A673 (cell line): ENCODE results near the gene MPZL1. TPM values are rescaled to one million over a fixed set of nuclear protein-coding genes. Genes with fewer than 3 reads are reported as not detected.

Experiments
- BruUV-seq: library from RNA; stranded (reverse); fragments of 400-500 nt; replicated peaks from 2 replicates; lab custom pipeline; 2021; lab: Mats Ljungman, UMichigan
- CTCF ChIA-PET: fragments of 300-600 bp; sonication (Branson Sonifier 250); formaldehyde crosslinking; loops from one replicate; lab custom pipeline; 2022; ENCODE audit warnings: antibody characterized with exemption; lab: Charles Lee
- POLR2A ChIA-PET: fragments of 300-600 bp; sonication (Branson Sonifier 250); formaldehyde crosslinking; loops from one replicate; lab custom pipeline; 2022; ENCODE audit warnings: antibody characterized with exemption; ENCODE audit not compliant: low non-redundant PET; lab: Charles Lee
- DNase-seq: peaks from one replicate; pipeline ENCODE4 v3.0.0-alpha.2; 2015; ENCODE audit warnings: low spot score
- H3K27ac ChIP-seq: fragments of 200-600 bp; sonication (generic); 2 replicates; pipeline ENCODE4 v1.5.1; 2016; ENCODE audit warnings: mixed run types, low read depth, mild to moderate bottlenecking, mixed read lengths, antibody characterized with exemption, low read length; ENCODE audit not compliant: poor library complexity, severe bottlenecking
- H3K27me3 ChIP-seq: fragments of 200-600 bp; sonication (generic); replicated peaks from 2 replicates; pipeline ENCODE4 v1.6.1; 2017; ENCODE audit warnings: mixed run types, low read depth, mild to moderate bottlenecking, mixed read lengths, antibody characterized with exemption, low read length; ENCODE audit not compliant: insufficient read depth, poor library complexity
- H3K36me3 ChIP-seq: fragments of 200-600 bp; sonication (generic); 2 replicates; pipeline ENCODE4 v1.6.1; 2016; ENCODE audit warnings: mixed run types, mild to moderate bottlenecking, mixed read lengths, antibody characterized with exemption, low read length; ENCODE audit not compliant: insufficient read depth, poor library complexity, severe bottlenecking
- H3K4me1 ChIP-seq: fragments of 200-600 bp; sonication (generic); 2 replicates; pipeline ENCODE4 v1.6.1; 2017; ENCODE audit warnings: mixed run types, mild to moderate bottlenecking, mixed read lengths, antibody characterized with exemption, low read length; ENCODE audit not compliant: insufficient read depth, poor library complexity, severe bottlenecking
- H3K4me3 ChIP-seq: fragments of 200-600 bp; sonication (generic); 2 replicates; pipeline ENCODE4 v1.5.1; 2016; ENCODE audit warnings: low read depth, mixed run types, mild to moderate bottlenecking, mixed read lengths, low read length; ENCODE audit not compliant: poor library complexity, severe bottlenecking
- H3K9me3 ChIP-seq: fragments of 200-600 bp; sonication (generic); 2 replicates; pipeline ENCODE4 v1.6.1; 2016; ENCODE audit warnings: mixed run types, low read depth, mild to moderate bottlenecking, mixed read lengths, antibody characterized with exemption, low read length; ENCODE audit not compliant: poor library complexity, severe bottlenecking
- EZH2 ChIP-seq: fragments of 200-600 bp; sonication (generic); IDR thresholded peaks from 2 replicates; pipeline ENCODE4 v1.6.1; 2017; ENCODE audit warnings: borderline replicate concordance, low read depth, mild to moderate bottlenecking, mixed read lengths, antibody characterized with exemption, low read length; ENCODE audit not compliant: poor library complexity, severe bottlenecking
- intact Hi-C: fragments of 100-400 bp; cut with micrococcal nuclease; formaldehyde crosslinking; loops from one replicate; pipeline ENCODE4 v1.10.0; 2022; ENCODE audit not compliant: unreplicated experiment
- total RNA-seq: library from RNA; stranded (reverse); gene quantifications from 2 replicates; pipeline ENCODE4 v1.2.3, GENCODE V29; 2021
- TF ChIP-seq, protein P1 (sequence below): fragments of 300-800, 200-600 bp; sonication (generic); conservative IDR thresholded peaks from 2 replicates; pipeline ENCODE4 v1.5.1; 2017; ENCODE audit warnings: low read depth, mild to moderate bottlenecking, antibody characterized with exemption, low read length, moderate library complexity, mixed read lengths

The MPZL1 gene
- total RNA-seq, 1 experiment from 2014 or later = 87.8 TPM

DNA sequence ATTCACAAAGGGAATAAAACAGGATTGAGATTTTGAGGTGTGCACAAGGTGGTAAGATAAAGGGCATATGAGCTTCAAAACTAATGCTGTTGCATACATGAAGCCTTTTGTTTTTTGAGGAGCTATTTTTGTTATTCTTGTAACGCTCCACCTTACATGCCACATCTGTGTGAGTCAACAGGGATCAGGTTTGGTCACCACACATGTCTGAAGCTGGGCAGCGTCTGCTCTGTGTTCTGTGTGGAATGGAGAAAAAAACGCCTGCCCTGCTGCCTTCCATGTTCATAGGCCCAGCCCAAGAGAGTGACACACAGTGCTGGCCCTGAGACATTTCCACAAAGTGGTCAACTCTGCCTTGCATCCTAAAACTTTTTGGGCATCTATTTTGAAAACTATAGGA is 67.7 kb downstream of the MPZL1 start:
- Histone ChIP-seq H3K4me3 (no peak overlapping the region), H3K27me3 (no peaks in the 10 kb centered on the region), H3K9me3 (no peaks in the 10 kb centered on the region), H3K36me3 (peaks cover 8% of the 10 kb centered on the region), H3K4me1 (peaks cover 17% of the 10 kb centered on the region), H3K27ac (no peak overlapping the region)
- intact Hi-C loops = no loop called here
- TF ChIP-seq EZH2 = no peak
- no TSS peak for BruUV-seq
- DNase-seq = no peak
- CTCF ChIA-PET = no interaction called here
- POLR2A ChIA-PET = no interaction called here

GRCh38 chr1:167790117-167790516 is 68.3 kb downstream of the MPZL1 start:
- no peaks in the 10 kb centered on the region for H3K9me3 ChIP-seq
- CTCF ChIA-PET = no interaction called here
- peaks cover 8% of the 10 kb centered on the region for H3K36me3 ChIP-seq
- no peak overlapping the region for H3K4me3 ChIP-seq
- H3K27me3 ChIP-seq = no peaks in the 10 kb centered on the region
- H3K27ac ChIP-seq = no peak overlapping the region
- TF ChIP-seq, protein P1, sequence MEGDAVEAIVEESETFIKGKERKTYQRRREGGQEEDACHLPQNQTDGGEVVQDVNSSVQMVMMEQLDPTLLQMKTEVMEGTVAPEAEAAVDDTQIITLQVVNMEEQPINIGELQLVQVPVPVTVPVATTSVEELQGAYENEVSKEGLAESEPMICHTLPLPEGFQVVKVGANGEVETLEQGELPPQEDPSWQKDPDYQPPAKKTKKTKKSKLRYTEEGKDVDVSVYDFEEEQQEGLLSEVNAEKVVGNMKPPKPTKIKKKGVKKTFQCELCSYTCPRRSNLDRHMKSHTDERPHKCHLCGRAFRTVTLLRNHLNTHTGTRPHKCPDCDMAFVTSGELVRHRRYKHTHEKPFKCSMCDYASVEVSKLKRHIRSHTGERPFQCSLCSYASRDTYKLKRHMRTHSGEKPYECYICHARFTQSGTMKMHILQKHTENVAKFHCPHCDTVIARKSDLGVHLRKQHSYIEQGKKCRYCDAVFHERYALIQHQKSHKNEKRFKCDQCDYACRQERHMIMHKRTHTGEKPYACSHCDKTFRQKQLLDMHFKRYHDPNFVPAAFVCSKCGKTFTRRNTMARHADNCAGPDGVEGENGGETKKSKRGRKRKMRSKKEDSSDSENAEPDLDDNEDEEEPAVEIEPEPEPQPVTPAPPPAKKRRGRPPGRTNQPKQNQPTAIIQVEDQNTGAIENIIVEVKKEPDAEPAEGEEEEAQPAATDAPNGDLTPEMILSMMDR = no peak
- TF ChIP-seq EZH2 = no peak
- intact Hi-C loops = no loop called here
- peaks cover 17% of the 10 kb centered on the region for H3K4me1 ChIP-seq
- POLR2A ChIA-PET = no interaction called here
- no TSS peak for BruUV-seq
- DNase-seq = no peak

- peak; percentile 95 for DNase-seq
- peaks cover 8% of the 10 kb centered on the region for H3K36me3 ChIP-seq
- H3K4me3 ChIP-seq = no peak overlapping the region
- ChIA-PET POLR2A (interaction anchor here (0.5 to 0.6 kb wide), 2 partner anchors 10 to 24 kb away, joined by 4 read pairs; no protein-coding TSS in a partner anchor), CTCF (interaction anchor here (1.7 kb wide), 1 partner anchor 11 kb away, joined by 5 read pairs; no protein-coding TSS in a partner anchor)
- peaks cover 17% of the 10 kb centered on the region for H3K4me1 ChIP-seq
- H3K9me3 ChIP-seq = no peaks in the 10 kb centered on the region
- BruUV-seq = no TSS peak
- intact Hi-C loops = no loop called here
- peak overlapping the region; percentile 72 for H3K27ac ChIP-seq
- TF ChIP-seq, protein P1 = peak; percentile 41
- TF ChIP-seq EZH2 = no peak
- H3K27me3 ChIP-seq = no peaks in the 10 kb centered on the region
These were observed 69.8 kb downstream of the MPZL1 start for GRCh38 chr1:167791281-167792187.
